ENCODE results near the gene SYT3. TPM values are rescaled to one million over a fixed set of nuclear protein-coding genes. Genes with fewer than 3 reads are reported as not detected.
"Not testable (repeated sequence)": the region's sequence is repeated elsewhere in the genome, so short reads cannot be mapped to it uniquely, and the experiment has no call there.

The SYT3 gene
- total RNA-seq, 4 donors from 2014 or later = not detected

DNA sequence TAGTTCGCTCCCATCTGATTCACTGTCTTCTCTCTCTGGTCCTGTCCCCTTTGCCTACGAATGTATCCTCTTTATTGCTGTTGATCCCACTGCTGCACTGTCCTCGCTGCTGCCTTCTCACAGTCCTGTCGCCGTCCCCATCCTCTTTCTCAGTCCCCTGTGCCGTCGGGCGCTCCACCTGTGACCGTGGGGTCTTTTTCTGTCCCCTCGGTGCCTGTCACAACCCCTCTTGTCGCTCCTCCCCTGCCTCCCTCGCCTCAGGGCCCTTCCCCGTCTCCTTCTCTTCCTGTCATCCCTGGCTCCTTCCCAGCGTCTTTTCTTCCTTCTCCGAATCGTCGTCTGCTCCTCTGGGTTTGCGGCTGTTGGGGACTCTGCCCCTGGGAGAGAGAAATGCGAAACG, 32.3 kb downstream of the SYT3 start:
- no peak for TF ChIP-seq CTCF (IDR thresholded peaks at IDR 0.05)
- no peak for ATAC-seq (ENCODE audit: low FRiP score)
- DNase-seq (ENCODE audit: low spot score) = no peak

- not testable (repeated sequence) for DNase-seq (ENCODE audit: low spot score); ATAC-seq (ENCODE audit: low FRiP score)
These were observed 33.4 kb downstream of the SYT3 start for GRCh38 chr19:50606059-50606836.

DNA sequence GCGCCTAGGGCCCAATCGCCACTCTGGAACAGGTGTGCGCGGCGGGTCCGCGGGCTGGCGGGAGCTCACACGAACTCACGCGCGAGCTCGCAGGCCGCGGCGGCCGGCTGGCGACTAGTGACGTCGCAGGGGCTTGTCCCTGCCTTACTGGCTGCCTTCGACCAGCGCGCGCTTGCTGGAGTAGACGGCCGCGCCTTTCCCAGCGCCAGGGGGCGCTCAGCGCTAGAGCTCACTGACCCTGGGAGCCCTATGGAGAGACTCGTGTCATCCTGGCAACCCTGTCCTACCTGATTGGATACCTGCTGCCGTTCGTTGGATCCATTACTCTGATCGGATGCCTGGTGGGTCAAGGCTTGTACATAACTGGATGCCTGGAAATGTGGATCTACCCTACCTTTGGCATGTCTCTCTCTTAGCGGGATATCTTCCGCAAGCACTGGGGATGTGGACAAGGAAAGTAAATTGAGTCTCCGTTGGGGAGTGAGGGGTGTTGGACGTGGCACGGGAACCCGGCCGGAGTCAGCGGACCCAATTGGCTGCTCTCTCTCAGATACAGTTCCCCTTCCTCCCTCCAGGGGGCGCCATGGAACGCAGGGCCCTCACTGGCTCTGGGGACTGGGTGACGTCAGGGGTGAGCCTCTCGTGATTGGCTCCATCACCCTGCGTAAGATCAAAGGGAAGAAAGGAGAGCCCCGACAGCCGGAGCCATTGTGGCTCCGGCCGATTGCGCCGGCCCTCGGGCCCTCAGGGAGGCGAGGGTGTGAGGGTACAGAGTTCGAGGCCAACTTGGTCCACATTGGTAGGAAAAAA, 35.2 kb downstream of the SYT3 start:
- not testable (repeated sequence) for ATAC-seq (ENCODE audit: low FRiP score); DNase-seq (ENCODE audit: low spot score)

DNA sequence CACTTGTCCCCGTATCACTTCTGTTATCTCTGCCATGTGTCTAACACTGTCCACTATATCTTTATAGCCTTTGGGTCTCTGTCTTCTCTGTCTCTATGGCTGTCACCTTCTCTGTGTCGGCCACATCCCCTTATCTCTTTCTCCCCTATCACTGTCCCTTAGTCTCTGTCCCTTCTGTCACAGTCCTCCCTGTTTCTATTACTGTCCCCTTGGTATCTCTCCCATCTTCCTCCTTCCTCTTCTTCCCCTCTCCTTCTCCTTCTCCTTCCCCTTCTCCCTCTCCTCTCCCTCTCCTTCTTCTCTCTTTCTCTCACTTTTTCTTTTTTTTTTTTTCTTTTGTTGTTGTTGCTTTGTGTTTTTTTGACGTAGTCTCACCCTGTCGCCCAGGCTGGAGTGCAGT, 36.7 kb downstream of the SYT3 start:
- DNase-seq (ENCODE audit: low spot score) (no peak), ATAC-seq (ENCODE audit: low FRiP score) (no peak)
- no peak for TF ChIP-seq CTCF (IDR thresholded peaks at IDR 0.05)

GRCh38 chr19:50602496-50602895, 37.2 kb downstream of the SYT3 start:
- TF ChIP-seq CTCF (IDR thresholded peaks at IDR 0.05) = no peak
- no peak for ATAC-seq (ENCODE audit: low FRiP score)
- no peak for DNase-seq (ENCODE audit: low spot score)

GRCh38 chr19:50602089-50602422, 37.6 kb downstream of the SYT3 start:
- no peak for TF ChIP-seq CTCF (IDR thresholded peaks at IDR 0.05)
- no peak for ATAC-seq (ENCODE audit: low FRiP score)
- DNase-seq (ENCODE audit: low spot score) = no peak

DNA sequence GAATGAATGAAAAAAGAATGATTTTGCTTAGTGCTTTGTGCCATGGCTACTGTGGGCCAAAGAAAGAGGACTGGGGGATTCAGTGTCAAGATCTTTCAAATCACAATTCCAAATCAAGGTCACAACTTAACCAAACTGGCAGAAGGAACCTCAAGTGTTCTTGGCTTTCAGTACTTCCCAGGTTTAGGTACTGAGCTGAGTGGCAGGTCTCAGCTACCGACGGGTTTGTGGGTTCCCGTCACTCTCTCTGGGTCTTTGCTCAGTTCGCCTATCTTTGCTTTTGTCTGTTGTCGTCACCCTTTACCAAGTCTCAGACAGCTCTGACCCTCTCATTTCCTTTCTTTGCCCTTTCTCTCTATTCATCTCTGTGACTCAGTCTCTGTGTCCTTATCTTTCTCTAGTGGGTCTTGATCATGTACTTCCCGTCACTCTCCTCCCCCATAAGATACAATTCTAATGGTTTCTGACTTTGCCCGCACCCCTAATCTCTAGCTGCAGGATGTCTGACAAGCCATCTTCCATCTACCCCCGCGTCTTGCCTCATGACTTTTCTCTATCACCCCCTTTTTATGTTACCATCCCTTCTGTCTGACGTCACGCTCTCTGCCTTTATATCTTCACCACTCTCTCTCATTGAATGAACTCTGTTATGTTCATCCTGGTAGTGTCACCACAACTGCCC, 38.1 kb downstream of the SYT3 start:
- DNase-seq (ENCODE audit: low spot score) (no peak), ATAC-seq (ENCODE audit: low FRiP score) (no peak)
- TF ChIP-seq CTCF (IDR thresholded peaks at IDR 0.05) = no peak
